Inflammatory macrophage (primary cell): Measurements from ENCODE around the gene OLFM1.
A peak's percentile ranks its signal among the peaks of the same experiment; 100 is the strongest.
"Not testable (repeated sequence)": the region's sequence is repeated elsewhere in the genome, so short reads cannot be mapped to it uniquely, and the experiment has no call there.

ENCODE experiments used
- DNase-seq, 2 donors: peaks; one replicate each; pipeline ENCODE4 v3.0.0-alpha.2; 2020 to 2022

OLFM1 gene

DNA sequence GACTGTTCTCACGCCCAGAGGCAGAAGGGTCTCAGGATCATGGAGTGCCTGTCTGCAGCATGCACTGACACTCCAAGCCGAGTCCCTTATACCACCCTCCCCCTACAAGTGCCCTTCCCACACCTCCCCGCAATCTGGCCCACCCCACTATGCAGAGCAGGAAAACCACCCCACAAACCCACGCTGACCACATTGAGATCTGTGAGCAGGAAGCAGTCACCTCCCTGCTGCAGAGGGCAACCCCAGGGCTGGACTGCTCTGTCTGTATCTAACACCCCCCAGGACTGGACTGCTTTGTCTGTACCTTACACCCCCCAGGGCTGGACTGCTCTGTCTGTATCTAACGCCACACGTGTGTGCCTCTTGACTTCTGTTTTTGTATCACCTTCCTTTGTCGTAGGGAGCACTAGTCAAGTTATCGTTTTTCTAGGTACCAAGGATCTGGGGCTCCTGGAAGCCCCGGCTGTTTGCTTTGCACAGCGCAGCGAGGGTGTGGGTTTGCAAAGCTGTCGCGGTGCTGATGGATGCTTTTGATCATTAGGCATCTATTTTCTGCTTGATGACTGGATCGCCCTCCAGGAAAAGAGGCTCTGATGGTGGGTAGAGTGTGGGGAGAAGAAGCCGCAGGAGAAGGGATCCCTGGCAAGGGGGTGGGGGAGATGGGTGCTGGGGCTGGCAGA, 21.5 kb downstream of the OLFM1 start:
- no peak for DNase-seq

DNA sequence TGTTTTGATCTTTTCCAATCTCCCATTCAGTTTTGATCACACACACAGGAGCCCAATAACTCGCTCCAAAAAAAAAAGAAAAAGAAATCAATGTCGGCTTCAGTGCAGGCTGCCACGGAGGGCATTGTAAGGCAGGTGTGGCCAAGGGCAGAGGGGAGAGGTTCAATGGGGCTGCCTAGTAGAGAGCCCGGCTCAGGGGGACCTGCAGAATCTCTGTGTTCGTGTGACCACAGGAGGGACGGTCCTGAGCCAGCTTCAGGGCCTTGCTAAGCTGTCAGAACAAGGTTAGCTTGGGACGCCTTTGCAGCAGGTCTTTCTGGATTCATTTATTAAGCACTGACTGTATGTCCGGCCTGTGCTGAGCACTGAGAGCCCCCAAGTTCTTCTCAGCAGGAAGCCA, 22.2 kb downstream of the OLFM1 start:
- DNase-seq = no peak

DNA sequence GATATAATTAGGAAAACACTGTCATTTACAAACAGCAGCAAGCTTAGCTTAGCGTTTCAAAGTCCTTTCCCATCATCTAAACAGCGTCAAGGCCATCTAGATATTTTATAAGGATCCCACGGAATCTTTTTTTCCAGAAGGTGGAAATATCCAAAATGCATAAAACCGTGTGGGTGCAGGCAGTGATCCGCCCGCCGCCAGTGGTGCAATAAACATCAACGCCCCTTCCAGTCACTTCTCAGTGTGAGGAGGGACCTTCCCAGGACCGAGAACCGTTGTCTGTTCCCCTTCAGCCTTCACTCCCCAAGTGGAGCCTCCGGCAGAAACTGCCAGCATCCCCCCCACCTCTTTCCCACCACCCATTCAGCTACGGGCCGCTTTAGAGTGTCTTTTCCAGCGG, 22.9 kb downstream of the OLFM1 start:
- no peak for DNase-seq

DNA sequence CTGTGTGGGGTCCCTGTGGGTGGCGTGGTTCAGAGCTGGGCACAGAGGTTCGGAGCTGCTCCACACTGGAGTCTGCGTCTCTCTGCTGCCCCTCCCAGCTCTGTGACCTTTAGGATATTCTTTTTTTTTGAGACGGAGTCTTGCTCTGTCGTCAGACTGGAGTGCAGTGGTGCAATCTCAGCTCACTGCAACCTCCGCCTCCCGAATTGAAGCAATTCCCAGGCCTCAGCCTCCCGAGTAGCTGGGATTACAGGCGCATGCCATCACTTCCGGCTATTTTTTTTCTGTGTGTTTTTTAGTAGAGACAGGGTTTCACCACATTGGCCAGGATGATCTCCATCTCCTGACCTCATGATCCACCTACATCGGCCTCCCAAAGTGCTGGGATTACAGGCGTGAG, 24.1 kb downstream of the OLFM1 start:
- not testable (repeated sequence) for DNase-seq

DNA sequence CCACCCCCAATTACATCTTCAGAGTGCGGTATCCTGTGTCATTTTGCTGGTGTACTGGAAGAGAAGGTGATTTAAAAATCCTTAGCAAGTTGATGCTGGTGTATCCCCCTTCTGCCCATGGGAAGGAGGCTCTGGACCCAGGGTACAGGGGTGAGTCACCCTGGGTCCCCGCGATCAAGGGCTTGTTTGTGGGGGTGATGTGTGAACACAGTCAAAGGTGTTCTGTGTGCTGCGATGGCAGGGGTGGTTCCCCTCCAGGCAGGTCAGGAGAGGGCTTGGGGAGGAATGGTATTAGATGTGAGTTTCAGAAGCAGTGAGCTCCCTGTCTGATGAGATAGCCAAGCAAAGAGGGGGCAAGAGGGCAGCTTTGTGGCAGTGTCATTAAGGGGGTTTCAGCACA, 28.9 kb downstream of the OLFM1 start:
- no peak for DNase-seq

DNA sequence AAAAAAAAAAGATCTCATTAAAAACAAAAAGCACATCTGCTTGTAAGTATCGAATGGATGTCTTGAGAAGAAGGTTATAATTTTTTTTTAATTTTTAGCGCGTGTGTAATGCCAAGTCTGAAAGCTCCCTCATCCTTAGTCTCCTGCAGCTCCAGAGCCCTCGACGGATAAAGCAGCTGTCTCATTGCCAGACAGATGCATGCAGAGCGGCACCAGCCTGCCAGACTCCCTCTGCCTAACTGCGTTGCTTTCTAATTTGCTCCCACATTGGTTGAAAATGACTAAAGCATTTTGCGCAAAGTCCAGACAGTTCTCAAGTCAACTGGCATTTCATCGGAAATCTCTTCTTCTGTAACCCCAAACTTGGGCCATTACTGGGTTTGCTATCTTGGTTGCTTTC, 29.4 kb downstream of the OLFM1 start:
- DNase-seq = no peak

DNA sequence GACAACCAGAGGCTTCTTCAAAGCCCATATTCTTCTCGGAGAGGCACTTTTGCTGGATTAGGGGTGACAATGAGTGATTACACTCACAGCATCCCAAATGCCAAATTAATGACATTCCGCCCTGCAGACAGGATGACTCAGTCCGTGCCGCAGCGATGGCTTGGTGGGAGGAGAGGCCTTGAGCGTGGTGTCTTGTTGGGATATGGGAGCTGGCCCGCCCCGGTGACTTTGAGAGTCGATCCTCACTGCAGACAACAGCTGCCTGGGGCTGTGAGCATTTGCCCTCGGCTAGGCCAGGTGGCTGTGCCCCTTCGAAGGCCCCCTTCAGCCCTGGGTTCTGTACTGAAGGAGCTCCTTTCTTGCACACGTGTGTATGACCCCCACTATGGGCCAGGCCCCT, 29.8 kb downstream of the OLFM1 start:
- no peak for DNase-seq

DNA sequence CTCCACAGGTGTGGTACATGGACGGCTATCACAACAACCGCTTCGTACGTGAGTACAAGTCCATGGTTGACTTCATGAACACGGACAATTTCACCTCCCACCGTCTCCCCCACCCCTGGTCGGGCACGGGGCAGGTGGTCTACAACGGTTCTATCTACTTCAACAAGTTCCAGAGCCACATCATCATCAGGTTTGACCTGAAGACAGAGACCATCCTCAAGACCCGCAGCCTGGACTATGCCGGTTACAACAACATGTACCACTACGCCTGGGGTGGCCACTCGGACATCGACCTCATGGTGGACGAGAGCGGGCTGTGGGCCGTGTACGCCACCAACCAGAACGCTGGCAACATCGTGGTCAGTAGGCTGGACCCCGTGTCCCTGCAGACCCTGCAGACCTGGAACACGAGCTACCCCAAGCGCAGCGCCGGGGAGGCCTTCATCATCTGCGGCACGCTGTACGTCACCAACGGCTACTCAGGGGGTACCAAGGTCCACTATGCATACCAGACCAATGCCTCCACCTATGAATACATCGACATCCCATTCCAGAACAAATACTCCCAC, 32.1 kb downstream of the OLFM1 start:
- DNase-seq = no peak

DNA sequence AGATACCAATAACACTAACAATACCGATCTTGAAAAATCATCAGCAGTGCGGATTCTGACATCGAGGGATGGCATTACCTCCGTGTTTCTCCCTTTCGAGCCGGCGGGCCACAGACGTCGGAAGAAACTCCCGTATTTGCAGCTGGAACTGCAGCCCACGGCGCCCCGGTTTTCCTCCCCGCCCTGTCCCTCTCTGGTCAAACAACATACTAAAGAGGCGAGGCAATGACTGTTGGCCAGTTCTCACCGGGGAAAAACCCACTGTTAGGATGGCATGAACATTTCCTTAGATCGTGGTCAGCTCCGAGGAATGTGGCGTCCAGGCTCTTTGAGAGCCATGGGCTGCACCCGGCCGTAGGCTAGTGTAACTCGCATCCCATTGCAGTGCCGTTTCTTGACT, 32.8 kb downstream of the OLFM1 start:
- DNase-seq = no peak

DNA sequence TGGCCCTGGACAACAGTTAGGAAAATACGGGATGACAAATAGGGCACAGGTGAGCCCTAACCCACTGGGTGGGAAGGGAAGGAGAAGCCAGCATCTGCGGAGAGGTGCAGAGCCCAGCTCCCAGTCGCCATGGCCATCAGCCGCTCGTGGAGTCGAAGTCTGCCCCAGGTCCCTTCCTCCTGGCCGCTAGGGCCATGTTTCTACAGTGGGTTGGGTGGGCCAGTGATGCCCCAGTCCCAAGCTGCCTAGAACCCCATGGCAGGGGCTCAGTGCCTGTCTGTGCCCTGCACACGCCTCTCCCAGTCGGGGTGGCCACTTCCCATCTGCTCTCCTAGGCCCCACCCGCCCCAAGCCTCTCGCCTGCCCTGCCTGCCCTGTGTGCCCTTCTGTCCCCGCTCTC, 34.8 kb downstream of the OLFM1 start:
- no peak for DNase-seq

DNA sequence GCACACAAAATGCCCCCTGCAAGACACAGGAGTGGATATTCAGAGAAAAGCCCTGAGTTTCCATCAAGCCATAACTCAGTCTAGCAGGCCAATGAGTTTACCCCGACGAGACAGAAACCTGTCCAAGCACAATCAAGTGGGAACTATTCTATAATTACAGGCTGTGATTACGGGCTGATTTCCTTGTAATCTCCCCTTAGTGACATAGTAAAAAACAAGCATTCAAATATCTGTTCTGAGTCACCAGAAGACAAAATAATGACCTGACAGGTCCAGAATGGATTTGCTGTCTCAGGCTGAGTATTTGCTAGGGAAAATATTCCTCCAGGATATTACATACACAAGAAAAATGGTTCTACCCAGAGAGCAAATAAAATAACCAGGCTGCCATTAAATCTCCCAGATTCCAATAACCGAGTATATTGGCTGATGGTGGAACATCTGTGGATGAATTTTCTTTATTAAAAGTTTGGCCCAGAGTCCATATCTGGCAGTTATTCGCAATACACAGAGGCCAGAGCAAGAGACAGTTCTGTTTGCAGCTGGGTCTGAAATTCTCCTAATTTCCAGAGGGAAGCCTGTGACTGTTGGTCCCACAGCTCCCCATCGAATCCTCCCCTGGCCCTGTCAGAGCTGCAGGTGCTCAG, 35.8 kb downstream of the OLFM1 start:
- DNase-seq = no peak

DNA sequence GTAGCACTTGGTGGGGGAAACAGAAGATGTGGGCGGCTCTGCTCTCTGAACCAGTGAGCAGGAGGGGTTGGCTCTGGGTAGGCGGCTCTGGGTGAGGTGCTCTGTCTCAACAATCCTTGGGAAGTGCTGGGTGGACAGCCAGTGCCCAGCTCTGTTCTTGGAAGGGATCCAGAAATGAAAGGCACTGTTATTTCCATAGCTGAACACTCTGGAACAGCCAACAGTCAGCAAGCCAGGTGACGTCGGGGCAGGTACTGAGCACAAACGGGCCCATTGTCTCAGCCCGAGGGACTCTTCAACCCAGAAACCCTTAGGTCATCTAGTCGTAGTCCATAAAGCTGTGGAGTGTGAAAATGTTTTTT, 36.3 kb downstream of the OLFM1 start:
- DNase-seq = no peak

DNA sequence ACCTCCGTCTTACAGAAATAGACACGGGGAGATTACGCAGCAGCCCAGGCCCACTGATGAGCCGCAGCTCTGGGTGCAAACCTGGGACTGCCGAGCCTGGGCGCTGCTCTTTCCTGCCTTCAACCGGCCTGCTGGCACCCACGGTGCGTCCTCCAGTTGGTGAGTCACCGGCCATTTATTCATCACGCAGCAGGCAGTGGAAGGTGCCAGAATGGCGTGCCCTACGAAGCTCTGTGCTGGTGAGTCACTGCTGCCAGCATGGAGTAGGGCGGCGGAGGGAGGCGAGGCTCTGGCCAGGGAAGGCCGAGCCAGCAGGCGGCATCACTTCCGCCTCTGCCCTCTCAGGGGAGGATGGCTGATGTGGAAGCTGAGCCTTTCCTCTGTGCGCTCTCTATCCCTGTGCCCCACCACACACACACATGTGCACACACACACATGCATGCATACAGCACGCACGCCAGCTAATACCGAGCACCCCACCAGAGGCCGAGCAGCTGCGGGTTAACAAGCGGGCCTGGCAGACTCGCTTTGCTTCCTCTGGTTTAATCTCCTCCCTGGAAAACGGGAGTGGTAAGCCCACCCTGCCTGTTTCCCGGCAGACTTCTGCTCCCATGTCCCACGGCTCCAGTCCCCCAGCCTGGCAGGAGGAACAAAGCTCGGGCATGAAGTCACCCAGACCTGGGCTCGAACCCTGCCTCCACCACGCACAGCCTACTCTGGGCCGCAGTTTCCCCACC, 39.2 kb downstream of the OLFM1 start:
- no peak for DNase-seq

DNA sequence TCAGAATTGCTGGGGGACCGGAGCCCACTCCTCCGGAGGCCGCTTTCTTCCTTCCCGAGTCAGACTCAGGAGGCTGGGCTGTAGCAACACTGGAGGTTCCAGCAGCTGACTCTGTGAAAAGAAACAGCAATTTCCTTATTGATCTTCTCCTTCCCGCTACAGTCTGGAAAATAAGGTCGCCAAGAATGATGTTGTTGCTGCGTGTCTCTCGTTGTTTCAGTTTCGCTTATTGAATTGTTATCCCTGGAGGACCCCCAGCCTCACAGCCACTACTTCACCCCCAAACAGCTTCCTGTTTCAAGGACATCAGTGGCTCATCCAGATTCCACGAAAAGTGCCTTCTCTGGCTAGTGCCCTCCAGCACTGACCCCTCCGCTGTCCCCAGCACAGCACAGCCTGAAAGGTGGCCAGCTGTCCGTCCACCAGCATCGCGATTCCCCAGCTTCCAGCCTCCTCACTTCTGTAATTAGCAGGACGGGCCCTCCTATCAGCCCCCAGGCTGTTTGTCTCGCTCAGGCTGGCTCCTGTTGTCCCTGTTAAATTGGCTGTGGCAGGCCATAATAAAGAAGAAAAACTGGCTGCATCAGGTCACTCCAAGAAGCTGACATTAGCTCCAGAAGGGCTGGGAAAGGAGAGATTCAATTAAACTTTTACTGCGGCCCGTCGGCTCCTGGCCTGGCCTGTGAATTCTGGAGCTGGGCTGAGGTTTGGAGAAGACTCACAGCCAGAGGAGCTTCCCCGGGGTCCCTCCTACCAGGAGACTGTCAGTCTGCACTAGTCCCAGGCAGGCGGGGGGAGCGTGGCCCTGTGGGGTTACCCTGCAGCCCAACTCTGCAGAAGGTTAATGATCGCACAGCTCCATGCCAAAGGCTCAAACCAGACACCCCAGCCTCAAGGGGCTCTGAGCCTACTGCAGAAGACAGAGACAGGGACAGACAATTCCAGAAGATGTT, 40.5 kb downstream of the OLFM1 start:
- DNase-seq = no peak

DNA sequence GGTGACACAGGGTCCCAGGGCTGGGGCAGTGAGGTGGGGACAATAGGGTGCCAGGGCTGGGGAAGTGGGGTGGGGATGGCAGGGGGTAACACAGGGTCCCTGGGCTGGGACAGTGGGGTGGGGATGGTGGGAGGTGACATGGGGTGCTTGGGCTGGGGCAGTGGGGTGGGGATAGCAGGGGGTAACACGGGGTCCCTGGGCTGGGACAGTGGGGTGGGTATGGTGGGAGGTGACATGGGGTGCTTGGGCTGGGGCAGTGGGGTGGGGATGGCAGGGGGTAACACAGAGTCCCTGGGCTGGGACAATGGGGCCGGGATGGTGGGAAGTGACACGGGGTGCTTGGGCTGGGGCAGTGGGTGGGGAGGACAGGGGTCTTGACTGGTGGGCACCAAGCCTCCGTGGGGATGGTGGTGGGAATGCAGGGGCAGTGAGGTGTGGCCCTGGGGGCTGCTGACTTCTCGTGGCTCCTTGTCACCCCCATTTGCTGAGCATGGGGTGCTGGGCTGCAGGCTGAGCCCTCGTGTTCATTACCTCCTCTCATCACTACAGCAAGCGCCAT, 41.7 kb downstream of the OLFM1 start:
- DNase-seq = no peak

DNA sequence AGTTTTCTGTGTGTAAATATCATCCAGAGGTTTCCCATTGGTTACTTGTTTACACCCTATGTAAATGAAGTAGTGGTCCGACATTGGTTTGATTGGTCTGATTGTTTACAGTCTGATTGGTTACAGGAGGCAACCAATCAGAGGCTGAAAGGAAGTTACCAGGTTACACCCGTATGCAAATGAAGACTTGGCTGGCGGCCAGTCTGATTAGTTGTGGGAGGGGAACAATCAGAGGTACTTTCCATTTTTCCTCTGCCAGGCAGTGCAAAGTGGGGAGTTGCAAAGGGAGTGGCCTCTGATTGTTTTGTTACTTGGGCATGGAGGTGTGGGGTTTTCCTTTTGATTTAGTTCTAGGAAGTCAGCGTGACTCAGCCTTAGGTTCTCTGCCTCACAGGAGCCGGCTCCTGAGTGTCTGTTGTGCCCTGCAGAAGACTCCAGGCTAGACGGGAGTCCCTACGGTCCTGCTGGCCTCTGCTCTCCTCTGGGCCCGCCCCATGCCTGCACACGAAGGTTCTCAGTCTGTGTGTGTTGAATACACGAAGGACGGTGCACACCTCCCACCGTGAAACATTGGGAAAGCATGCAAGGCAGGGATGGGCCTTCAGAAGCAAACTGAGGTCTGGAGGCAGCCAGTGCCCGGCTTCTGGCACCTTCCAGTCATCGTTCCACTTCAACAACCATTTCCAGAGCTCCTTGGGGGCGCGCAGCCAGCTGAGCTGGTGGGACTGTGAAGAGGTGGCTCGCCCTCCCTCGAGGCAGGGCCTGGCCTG, 42.9 kb downstream of the OLFM1 start:
- no peak for DNase-seq

DNA sequence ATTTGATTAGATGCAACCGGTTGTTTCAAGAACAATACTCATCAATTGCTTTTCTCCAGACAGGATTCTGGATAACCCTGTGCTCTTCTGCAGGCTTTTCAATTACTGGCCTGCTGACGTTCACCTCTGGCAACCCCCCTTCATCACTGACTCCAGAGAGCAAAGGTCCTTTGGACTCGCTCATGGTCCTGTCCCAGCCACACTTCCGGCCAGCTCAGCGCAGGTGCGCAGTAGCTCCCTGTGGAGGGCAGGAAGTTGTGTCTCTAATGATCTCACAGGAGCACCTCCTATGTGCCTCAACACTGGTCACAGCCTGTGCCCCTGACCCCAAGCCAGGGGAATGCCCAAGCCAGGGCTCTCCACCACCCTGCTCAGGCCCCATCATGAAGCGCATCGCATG, 44.0 kb downstream of the OLFM1 start:
- DNase-seq = no peak

DNA sequence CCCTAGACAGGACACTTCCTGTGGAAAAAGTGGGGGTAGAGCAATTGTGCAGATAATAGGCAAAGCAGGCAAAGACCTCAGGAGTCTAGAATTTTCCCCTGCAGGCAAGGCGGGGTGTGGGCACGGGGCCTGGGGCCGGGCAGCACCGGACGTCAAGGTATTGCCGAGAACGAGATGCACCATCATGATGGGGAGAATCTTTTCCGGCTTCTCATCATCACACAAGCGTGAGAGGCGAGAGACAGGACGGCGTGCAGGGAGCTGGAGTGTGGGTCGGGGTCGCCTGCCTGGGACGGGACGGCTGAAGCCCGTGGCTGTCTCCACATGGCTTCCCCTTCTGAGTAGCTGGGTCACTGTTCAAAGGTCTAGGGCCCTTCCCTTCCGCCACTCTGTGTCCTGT, 44.5 kb downstream of the OLFM1 start:
- no peak for DNase-seq

DNA sequence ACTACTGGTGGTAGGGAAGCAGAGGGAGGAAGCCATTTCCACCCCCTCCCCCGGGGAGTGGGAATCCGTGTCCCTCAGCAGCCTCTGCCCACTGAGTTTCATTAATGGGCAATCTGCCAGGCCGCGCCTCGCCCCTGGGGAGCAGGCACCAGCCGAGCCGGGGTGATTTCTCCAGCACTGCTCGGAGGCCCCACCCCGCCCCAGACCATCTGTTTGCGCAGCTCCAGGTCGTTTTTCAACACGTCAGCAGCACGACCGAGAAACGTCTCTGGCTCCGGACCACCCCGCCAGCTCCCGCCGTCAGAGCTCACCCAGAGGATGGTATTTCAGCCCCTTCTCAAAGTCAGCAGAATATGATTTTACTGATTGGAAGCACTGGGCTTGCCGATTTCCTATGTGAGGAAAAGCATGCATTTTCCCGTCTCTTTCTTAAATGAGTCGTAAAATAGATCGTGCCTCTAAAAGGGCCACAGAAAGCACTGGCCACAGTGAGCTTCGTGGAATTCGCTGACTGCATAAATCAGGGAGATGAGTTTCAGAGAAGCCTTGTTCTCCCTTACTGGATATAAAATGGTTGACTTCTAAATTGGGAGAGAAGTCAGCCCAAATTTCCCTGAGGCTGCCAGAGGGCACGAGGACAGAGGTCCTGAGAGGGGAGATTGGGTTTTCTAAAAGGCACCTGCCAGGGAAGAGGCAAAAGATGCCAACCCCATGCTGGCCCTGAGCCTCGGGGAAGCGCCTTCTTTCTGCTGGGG, 47.0 kb downstream of the OLFM1 start:
- no peak for DNase-seq

DNA sequence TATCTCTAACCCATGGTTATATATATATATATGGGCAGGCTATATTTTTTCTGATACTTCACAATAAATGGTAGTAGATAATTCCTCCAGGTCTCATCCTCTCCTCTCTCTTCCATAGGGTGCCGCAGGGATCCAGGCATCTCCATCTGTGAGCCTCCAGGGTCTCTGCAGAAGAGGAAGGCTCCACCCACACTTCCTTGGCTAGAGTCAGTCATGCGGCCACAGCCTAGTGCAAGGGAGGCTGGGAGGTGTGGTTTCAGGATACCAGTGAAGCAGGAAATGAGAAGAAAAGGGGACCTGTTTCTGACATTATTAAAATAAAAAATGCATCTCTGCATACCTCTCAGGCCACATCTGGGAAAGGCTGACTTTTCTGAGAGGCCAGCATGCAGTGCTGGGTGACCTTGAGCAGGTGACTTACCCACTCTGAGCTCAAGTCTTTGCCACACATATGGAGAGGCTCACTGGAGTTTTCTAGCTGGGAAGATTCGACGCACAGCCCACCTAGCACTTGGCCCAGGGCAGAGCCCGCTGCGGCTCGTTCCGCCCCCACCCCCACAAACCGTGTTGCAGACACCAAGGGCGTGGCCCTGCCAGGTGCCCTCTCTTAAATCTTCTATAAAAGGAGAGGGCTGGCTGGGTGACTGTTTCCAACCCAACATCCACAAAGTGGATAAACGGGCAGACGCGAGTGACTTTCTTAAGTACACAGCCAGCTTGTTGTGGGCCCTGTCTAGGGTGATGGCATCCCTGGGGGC, 47.9 kb downstream of the OLFM1 start:
- peak; percentile 2 to 19 for DNase-seq
